AG10803 (cell line): Measurements from ENCODE around the gene POFUT1.
A peak's percentile ranks its signal among the peaks of the same experiment; 100 is the strongest.

Experiments used
- DNase-seq: peaks from one replicate; pipeline ENCODE4 v3.0.0; 2010; ENCODE audit warnings: low read depth
- H3K4me3 ChIP-seq: 2 replicates; pipeline ENCODE4 v1.5.1; 2011; ENCODE audit warnings: mild to moderate bottlenecking, low read length, control low read depth
- TF ChIP-seq, protein P1 (sequence below): conservative IDR thresholded peaks from 2 replicates; pipeline ENCODE4 v1.5.1; 2011; ENCODE audit warnings: mild to moderate bottlenecking, low read length, control low read depth, inconsistent platforms

Gene POFUT1

DNA sequence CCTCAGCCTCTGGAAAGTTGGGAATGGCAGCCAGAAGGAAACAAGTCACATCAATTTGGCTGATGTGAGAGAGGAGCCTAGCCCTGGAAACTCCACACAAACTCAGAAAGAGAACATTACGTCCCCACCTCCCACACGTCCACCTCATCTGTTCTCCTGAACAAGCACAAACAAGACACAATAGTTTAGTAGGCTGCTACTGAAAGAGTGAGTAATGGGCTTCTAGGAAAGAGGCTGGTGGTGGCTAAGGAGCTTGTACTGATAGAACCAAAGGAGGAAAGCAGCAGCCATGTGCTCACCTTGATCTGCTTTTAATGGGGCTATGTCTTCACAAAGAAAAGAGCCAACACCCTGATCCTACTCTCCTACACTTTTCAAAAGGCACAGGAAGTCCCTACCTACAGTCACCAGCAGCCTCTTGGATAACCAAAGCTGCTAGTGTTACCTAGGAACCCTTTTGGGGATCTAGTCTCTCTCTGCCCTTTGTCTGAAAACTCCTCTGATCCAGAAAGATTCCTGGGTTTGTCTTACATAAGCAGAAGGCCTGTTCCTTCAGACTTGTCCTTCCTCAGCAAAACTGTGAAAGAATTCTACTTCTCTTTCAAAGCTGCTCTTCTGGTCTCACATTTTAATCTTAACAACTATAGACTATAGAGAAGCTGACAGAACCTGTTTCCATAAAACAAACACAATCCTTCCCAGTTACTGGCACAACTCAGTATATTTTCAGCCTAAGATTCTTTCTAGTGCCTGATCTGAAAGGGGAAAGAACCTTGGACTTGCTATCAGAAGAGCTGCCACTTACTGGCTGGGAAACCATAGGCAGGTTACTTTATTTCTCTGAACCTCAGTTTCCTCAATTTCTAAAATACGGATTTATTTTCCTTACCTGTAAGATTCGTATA lies 3.2 kb upstream of the POFUT1 start:
- H3K4me3 ChIP-seq: no peak overlapping the region
- TF ChIP-seq, protein P1, sequence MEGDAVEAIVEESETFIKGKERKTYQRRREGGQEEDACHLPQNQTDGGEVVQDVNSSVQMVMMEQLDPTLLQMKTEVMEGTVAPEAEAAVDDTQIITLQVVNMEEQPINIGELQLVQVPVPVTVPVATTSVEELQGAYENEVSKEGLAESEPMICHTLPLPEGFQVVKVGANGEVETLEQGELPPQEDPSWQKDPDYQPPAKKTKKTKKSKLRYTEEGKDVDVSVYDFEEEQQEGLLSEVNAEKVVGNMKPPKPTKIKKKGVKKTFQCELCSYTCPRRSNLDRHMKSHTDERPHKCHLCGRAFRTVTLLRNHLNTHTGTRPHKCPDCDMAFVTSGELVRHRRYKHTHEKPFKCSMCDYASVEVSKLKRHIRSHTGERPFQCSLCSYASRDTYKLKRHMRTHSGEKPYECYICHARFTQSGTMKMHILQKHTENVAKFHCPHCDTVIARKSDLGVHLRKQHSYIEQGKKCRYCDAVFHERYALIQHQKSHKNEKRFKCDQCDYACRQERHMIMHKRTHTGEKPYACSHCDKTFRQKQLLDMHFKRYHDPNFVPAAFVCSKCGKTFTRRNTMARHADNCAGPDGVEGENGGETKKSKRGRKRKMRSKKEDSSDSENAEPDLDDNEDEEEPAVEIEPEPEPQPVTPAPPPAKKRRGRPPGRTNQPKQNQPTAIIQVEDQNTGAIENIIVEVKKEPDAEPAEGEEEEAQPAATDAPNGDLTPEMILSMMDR: no peak

DNA sequence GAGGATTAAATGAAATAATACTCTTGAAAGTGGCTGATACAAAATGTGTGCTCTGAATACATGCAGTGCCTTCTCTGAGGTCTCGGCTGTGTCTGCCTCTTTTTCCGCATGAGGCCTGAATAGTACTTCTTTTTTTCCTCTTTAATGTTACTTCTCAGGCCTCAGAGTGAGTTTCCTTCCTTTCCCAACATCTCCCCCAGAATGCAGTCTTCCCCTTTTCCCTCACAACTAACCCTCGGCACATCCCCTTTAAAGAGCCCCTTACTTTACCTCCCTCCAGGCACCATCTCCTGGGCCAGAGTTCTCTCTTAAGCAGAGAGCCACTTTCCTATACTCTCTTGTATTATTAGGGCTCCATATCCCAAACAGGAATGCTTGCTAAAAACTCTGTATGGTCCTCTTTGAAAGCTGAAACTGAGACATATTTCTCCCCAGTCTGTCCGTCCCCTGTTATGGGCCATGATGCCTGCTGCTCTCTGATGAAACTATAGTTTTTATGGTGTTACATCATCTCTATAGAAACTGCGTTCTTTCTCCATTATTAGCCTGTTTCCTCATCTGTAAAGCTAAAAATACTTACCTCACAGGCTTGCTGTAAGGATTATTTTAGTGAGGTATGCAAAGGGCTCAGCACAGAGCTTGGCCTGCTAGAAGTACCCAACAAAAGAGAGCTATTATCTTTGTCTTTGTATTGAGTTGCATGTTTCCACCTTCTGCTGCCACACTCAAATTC lies 2.4 kb upstream of the POFUT1 start:
- TF ChIP-seq, protein P1: no peak
- DNase-seq: peak; percentile 40
- H3K4me3 ChIP-seq: no peak overlapping the region; the same call in 1 of the 2 replicates

More for the DNA sequence above, 3.2 kb upstream of the POFUT1 start:
- DNase-seq: no peak

DNA sequence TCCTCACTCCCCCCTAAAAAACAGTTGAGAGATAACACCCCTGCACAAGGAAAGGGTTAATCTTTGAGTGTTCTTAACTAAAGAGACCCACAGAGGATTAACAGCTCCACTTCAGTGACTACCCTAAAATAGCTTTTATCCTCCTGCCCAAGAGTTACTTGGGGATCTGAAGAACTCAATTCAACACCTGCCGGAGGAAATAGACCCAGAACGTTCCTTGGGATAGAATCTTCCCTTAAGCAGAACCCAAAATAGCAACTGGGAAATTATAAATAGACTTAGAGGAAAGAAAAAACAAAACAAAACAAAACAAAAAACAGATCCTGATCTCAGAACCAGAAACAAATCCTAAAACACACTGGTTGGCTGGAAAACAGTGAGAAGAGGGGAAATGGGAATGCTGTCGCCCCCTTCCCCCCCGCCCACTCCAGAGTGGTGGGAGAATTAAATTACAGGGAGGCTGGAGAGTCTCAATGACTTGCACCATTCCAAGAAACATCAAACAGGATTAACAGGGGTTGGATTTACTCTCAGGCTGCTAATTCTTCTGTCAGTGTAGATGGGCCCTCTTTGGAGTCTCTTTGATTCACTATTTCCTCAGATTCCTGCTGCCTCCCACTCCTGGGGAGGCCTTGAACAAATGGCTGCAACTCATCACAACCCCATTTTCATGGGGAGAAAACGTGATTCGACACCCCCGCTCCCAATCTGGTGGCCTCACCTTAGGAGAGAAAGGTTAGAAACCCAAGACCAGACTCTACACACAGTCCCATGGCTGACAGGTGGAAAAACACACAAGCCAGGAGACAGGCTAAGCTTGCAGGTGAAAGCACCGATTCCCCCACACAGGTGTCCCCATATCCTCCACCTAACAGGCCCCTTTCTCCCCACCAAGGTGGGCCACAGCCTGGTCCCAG lies 1.6 kb upstream of the POFUT1 start:
- no peak for DNase-seq
- TF ChIP-seq, protein P1: no peak
- peak overlapping the region; percentile 98 for H3K4me3 ChIP-seq

DNA sequence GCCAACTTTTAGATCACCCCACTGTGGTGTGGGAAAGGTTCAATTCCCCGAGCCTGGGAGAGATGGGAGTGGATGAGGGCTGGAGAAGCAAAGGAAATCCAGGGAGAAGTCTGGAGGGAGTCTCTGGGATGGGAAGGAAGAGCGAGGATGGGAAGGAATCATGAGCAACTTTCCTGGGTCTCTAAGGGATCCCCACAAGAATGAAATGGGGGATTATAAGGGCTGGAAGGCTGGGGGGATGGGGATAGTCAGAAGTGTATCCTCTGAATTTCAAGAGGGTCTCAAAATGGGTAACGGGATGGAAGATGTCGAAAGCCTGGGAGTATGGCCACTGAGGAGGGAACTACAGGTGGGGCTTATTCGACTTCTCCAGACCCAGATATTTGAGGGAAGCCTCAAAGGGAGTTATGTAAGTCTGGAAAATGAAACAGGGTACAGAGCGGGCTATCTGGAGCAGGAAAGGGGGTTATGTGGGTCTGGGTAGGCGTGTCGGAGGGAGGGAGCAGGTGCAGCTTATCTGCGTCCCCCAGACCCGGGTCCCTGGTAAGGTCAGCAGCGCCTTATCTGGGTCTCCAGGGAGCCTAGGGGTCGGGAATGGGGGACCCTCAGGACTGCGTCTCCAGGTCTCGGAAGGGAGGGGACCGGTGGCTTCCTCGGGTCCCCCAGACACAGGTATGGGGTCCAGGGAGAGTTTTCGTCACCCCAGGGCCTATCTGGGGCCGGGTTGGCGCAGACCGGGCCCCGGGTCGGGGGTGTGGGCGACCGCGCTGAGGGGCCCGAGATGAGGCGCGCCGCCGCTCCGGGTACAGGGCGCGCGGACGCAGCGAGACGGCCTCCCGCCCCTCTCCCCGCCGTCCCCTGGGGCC lies 687 bp upstream of the POFUT1 start:
- no peak for DNase-seq
- TF ChIP-seq, protein P1: no peak

DNA sequence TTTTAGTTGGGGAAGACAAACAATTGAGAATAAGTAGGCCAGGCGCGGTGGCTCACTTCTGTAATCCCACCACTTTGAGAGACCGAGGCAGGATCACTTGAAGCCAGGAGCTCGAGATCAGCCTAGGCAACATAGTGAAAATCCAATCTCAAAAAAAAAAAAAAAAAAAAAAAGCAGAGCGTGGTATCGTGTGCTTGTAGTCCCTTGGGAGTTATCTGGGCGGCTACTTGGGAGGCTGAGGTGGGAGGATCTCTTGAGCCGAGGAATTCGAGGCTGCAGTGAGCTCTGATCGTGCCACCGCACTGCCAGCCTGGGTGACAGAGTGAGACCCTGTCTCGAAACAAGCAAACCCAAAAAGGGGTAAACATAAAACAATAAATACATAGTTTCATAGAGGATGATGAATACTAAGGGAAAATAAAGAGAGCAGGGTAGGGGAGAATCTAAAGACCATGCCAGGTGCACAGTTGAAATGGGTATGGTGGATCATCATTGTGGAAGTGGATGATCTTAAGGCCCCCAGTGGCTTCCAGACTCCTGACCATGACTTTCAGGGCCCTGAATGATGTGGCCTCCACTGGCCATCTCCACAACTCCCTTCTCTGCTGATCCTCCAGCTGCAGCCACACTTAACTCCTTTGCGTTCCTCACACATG lies 947 bp downstream of the POFUT1 start:
- peak overlapping the region; percentile 100 for H3K4me3 ChIP-seq
- no peak for DNase-seq
- TF ChIP-seq, protein P1: no peak

More for the DNA sequence above, 687 bp upstream of the POFUT1 start:
- H3K4me3 ChIP-seq: peak overlapping the region; percentile 98
